GM18909 (cell line): ENCODE measurements around the gene TNRC6C.

Experiments used
- ATAC-seq: cut with Tn5 transposase; IDR thresholded peaks from one replicate; pipeline ENCODE4 v1.9.1; 2021; ENCODE audit warnings: mild to moderate bottlenecking; ENCODE audit not compliant: unreplicated experiment, poor library complexity

Gene TNRC6C

GRCh38 chr17:78144736-78145641 is 186.5 kb downstream of the TNRC6C start:
- ATAC-seq = no peak

GRCh38 chr17:78146471-78146869 is 188.0 kb downstream of the TNRC6C start:
- no peak for ATAC-seq

GRCh38 chr17:78146881-78147280 is 188.4 kb downstream of the TNRC6C start:
- ATAC-seq = no peak

DNA sequence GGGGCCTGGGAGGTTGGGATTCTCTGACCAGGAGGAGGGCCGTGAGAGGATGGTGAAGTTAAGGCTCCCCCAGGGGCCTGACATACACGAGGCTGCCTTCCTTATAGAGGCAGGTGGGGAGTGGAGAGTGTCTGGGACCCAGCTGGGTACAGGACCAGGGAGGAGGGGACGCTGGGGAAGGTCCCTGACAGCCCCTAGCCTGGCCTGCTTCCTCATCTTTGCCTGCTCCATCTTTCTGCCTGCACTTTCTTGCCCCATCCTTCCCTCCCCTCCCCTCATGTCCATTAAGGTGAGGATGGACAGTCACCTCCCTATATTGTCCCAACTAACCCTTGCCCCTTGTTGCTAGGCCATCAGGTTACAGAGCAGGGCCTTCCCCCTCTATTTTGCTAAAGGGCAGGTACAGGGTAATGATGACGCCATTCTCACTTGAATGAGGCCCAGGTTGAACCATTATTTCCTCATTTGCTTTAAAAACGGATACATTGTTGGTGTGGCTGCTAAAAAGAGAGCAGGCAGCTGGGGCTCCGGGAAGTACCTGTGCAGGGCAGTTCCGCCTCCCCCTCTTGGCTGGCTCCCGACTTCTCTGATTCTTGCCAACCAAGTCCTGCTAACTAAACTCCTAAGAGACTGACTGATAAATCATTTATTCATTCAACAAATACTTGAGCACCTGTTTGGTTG is 189.0 kb downstream of the TNRC6C start:
- peak; percentile 58 for ATAC-seq

DNA sequence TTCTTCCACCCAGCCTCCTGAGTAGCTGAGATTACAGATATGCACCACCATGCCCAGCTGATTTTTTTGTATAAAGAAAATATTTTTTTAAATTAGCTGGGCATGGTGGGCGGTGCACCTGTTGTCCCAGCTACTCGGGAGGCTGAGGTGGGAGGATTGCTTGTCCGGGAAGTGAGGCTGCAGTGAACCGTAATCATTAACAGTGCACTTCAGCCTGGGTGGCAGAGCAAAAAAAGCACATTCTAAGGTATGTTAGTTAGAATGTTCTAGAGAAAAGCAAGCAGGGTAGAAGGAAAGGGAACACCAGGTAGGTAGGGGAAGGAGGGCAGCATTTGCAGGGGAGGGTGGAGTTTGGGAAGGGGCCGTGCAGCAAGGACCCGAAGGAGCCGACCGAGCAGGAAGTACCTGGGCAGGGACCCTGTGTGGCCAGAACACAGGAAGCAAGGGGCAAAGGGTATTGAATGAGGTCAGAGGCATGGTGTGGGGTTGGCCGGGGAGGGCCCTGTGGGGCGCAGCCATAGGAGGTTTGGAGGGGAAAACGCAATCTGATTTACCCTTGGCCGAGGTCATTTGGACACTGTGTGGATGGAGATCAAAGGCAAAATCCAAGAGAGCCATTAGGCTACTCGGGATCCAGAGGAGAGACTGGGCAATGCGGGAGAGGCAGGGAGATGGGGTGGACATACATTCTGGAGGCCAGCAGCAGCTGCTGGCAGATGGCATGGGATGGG is 189.9 kb downstream of the TNRC6C start:
- ATAC-seq = no peak

- ATAC-seq = no peak
Observed at GRCh38 chr17:78151514-78152008, 193.1 kb downstream of the TNRC6C start.

DNA sequence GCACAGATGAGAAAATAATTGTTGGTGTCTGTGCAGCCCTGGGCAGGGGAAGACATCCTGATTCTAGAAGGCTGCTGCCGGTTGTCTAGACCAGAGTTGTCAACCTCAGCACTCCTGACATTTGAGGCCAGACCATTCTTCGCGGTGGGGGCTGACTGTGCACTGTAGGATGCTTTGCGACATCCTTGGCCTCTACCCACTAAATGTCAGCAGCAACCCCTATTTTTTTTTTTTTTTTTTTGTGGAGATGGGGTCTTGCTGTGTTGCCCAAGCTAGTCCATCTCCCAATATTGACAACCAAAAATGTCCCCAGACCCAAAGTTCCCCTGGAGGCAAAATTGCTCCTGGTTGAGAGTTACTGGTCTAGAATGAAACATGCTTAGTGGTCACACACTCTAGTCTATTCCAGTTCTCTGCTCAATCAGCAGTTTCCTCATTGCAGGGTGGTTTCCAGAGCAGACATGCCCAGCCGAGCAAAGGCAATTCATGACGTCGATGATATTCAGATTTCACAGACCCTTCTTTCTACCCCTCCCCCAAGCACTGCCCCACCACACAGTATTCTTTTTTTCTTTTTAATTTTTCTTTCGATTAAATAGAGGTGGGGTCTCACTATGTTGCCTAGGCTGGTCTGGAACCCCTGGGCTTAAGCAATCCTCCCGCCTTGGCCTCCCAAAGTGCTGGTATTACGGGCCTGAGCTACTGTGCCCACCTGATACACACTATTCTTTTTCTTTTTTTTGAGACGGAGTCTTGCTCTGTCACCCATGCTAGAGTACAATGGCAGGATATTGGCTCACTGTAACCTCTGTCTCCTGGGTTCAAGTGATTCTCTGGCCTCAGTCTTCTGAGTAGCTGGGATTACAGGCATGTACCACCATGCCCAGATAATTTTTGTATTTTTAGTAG is 196.7 kb downstream of the TNRC6C start:
- ATAC-seq = peak; percentile 68
